ENCODE results near the gene KCNIP1.

The KCNIP1 gene

DNA sequence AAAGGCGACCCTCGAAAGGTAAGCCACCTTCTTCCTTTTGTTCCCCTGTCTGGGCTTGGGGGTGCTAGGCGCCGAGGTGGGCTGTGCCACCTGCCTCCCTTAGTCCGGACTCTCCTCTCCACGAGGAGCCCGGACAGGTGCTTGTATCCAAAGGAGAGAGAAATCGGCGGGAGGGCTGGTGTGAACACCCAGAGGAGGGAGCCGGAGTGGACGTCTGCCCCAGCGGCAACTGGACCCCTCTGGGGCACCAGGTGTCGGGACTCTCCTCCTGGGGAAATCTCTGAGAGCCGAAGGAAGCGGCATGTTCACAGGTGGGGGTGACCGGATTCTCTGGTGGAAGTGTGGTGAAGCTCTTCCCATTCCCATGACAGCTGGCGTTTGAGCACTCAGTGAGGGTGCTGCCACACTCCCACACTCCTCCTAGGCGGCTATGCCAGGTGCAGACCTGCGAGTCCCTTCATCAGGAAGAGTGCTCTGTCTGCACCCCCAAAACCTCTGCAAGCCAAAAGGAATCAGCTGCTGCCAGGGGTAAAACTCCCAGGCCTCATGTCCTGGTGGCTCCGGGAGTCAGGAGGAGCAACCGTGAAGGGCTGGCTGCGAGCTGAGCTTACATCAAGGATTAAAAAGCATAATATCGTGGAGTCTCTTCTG lies 921 bp downstream of the KCNIP1 start:
- H4K20me1 ChIP-seq, result no peaks in the 10 kb centered on the region
- no peaks in the 10 kb centered on the region for H3K9me3 ChIP-seq
- TF ChIP-seq Cebpa-rat (IDR thresholded peaks at IDR 0.05), result no peak
- peaks cover 13% of the 10 kb centered on the region for H3K4me1 ChIP-seq
- H3K27ac ChIP-seq, result no peak overlapping the region
- no peaks in the 10 kb centered on the region for H3K36me3 ChIP-seq
- no peak overlapping the region for H3K4me3 ChIP-seq
- 0 out of 2 replicates have a peak, but pooled peaks cover 6% of the 10 kb centered on the region for H3K27me3 ChIP-seq
- H3K4me2 ChIP-seq, result no peak overlapping the region
- no peak overlapping the region for H3K9ac ChIP-seq

DNA sequence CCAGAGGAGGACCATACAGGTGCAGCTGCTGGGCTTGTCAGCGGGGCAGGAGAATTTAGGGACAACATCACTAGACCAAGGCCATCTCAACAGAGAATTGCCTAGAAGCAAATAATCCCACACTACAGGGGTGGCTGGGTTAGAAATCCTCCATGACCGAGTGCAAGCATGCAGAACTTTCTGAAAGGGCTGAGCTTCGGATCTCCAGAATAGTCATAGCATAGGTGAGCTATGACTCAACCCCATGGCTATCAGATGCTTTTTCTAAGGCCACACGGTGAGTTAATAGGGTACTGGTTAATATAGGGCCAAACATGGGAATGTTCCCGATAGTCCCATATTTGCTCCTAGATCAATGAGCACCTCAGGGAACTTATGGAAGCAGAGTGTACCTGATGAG lies 4.2 kb downstream of the KCNIP1 start:
- Histone ChIP-seq H3K9ac (no peak overlapping the region), H4K20me1 (no peaks in the 10 kb centered on the region), H3K4me3 (no peak overlapping the region), H3K9me3 (no peaks in the 10 kb centered on the region), H3K4me2 (no peak overlapping the region), H3K4me1 (no peaks in the 10 kb centered on the region), H3K27ac (no peak overlapping the region), H3K27me3 (0 out of 2 replicates have a peak, but pooled peaks cover 6% of the 10 kb centered on the region), H3K36me3 (no peaks in the 10 kb centered on the region)
- no peak for TF ChIP-seq Cebpa-rat (IDR thresholded peaks at IDR 0.05)

DNA sequence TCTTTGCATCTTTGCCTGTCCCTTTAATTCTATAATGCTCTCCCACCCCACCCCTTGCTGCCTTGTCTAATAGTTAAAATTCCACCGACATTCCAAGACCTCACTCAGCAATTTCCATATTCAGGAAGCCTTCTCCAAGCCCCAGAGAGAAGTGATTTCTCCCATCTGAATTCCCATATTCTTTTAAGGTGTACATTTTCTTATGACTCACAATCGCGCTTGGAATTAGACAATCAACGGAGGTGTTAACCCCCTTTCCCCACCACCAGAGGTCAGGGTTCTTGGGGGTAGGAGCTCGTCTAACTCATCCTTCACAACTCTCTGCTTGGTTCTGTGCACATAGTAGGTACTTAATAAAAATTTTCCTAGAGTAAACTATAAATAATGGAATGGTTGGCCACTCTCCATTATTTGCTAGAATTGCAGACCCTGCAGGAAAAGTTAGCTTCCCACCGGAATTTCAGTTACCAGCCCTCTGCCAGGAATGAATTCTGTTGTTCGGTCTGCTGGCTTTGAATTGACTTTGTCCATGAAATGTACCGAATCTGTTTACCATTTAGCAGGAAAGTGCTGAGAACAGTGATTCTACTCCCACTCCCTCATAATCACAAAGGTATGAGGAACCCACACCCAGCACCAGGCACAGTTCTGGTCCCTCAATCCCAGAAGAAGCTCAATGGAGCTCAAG lies 5.0 kb downstream of the KCNIP1 start:
- Histone ChIP-seq H3K4me1 (no peaks in the 10 kb centered on the region), H3K27ac (no peak overlapping the region), H3K9me3 (no peaks in the 10 kb centered on the region), H3K36me3 (no peaks in the 10 kb centered on the region), H3K4me3 (no peak overlapping the region), H3K4me2 (no peak overlapping the region), H4K20me1 (no peaks in the 10 kb centered on the region), H3K9ac (no peak overlapping the region), H3K27me3 (0 out of 2 replicates have a peak, but pooled peaks cover 6% of the 10 kb centered on the region)
- no peak for TF ChIP-seq Cebpa-rat (IDR thresholded peaks at IDR 0.05)

- Histone ChIP-seq H3K27me3 (0 out of 2 replicates have a peak, but pooled peaks cover 3% of the 10 kb centered on the region), H3K9ac (no peak overlapping the region), H3K4me1 (no peaks in the 10 kb centered on the region), H4K20me1 (no peaks in the 10 kb centered on the region), H3K4me2 (no peak overlapping the region), H3K4me3 (no peak overlapping the region), H3K27ac (no peak overlapping the region), H3K36me3 (no peaks in the 10 kb centered on the region), H3K9me3 (no peaks in the 10 kb centered on the region)
- TF ChIP-seq Cebpa-rat (IDR thresholded peaks at IDR 0.05), result no peak
Measured at GRCh38 chr5:170509348-170509660, 5.5 kb downstream of the KCNIP1 start.

- no peak overlapping the region for H3K9ac ChIP-seq
- no peak overlapping the region for H3K4me2 ChIP-seq
- no peak for TF ChIP-seq Cebpa-rat (IDR thresholded peaks at IDR 0.05)
- H3K27ac ChIP-seq, result no peak overlapping the region
- no peaks in the 10 kb centered on the region for H3K4me1 ChIP-seq
- H3K9me3 ChIP-seq, result no peaks in the 10 kb centered on the region
- H3K27me3 ChIP-seq, result no peaks in the 10 kb centered on the region
- no peaks in the 10 kb centered on the region for H4K20me1 ChIP-seq
- no peaks in the 10 kb centered on the region for H3K36me3 ChIP-seq
- H3K4me3 ChIP-seq, result no peak overlapping the region
Measured at GRCh38 chr5:170510126-170510525, 6.3 kb downstream of the KCNIP1 start.

- H3K9me3 ChIP-seq, result no peaks in the 10 kb centered on the region
- no peaks in the 10 kb centered on the region for H4K20me1 ChIP-seq
Measured at GRCh38 chr5:170510559-170510958, 6.7 kb downstream of the KCNIP1 start.

DNA sequence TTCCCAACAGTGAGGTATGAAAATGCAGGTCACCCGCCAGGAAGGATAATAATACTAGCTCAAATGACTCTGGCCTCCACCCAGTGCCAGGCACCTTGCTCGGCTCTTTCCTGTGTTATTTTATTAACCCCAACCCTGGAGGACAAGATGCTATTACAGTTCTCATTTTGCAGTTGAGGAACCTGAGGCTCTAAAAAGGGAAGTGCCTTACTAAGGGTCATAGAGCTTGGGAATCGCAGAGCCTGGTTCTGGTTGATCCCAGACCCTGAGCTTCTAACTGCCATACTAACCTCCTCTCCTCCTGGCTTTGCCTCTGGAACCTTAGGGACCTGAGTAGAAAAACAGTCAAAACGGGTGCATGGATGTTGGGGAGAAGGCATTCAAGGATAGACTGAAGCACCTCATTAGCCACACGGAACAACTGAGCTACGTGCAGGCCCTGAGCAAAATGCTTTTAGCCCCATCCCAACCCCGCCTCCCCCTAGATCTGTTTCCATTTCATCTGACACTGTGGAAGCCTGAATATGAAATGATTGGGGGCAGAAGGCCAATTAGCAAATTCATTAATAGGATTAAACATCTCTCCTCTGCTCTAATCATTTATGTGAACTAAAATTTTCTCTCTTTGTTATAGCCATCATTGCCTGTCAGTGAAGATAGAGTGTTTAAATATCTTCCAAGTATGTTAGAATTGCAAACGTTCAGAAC lies 7.9 kb downstream of the KCNIP1 start:
- no peak for TF ChIP-seq Cebpa-rat (IDR thresholded peaks at IDR 0.05)
- Histone ChIP-seq H3K9me3 (no peaks in the 10 kb centered on the region), H3K9ac (no peak overlapping the region), H3K4me1 (no peaks in the 10 kb centered on the region), H4K20me1 (no peaks in the 10 kb centered on the region), H3K4me2 (no peak overlapping the region), H3K27ac (no peak overlapping the region), H3K36me3 (no peaks in the 10 kb centered on the region), H3K27me3 (no peaks in the 10 kb centered on the region), H3K4me3 (no peak overlapping the region)

More at GRCh38 chr5:170510559-170510958, 6.7 kb downstream of the KCNIP1 start:
- Histone ChIP-seq H3K27me3 (no peaks in the 10 kb centered on the region), H3K27ac (no peak overlapping the region), H3K9ac (no peak overlapping the region), H3K36me3 (no peaks in the 10 kb centered on the region), H3K4me3 (no peak overlapping the region), H3K4me1 (no peaks in the 10 kb centered on the region), H3K4me2 (no peak overlapping the region)
- TF ChIP-seq Cebpa-rat (IDR thresholded peaks at IDR 0.05), result no peak

GRCh38 chr5:170513856-170514525 lies 10.2 kb downstream of the KCNIP1 start:
- H3K27ac ChIP-seq, result no peak overlapping the region
- H3K9ac ChIP-seq, result no peak overlapping the region
- no peak for TF ChIP-seq Cebpa-rat (IDR thresholded peaks at IDR 0.05)
- H3K27me3 ChIP-seq, result no peaks in the 10 kb centered on the region
- H3K4me1 ChIP-seq, result no peaks in the 10 kb centered on the region
- no peaks in the 10 kb centered on the region for H4K20me1 ChIP-seq
- H3K36me3 ChIP-seq, result no peaks in the 10 kb centered on the region
- no peak overlapping the region for H3K4me3 ChIP-seq
- H3K4me2 ChIP-seq, result no peak overlapping the region
- no peaks in the 10 kb centered on the region for H3K9me3 ChIP-seq

DNA sequence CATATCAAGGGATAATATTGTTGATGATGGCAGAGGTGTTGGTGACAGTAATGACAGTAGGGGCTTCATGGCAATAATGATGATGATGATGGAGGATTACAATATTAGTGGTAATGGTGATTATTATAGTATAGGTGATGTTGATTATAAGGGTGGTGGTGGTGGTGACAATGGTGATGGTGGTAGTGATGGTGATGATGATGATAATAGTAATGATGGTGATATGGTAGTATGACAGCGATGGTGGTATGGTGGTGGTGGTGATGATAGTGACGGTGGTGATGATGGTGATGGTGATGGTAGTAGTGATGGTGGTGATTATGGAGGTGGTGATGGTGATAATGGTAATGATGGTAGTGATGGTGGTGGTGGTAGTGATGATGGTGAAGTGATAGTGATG lies 13.6 kb downstream of the KCNIP1 start:
- TF ChIP-seq Cebpa-rat (IDR thresholded peaks at IDR 0.05), result no peak
- Histone ChIP-seq H3K27me3 (no peaks in the 10 kb centered on the region), H4K20me1 (no peaks in the 10 kb centered on the region), H3K27ac (no peak overlapping the region), H3K4me2 (no peak overlapping the region), H3K36me3 (no peaks in the 10 kb centered on the region), H3K9ac (no peak overlapping the region), H3K4me3 (no peak overlapping the region), H3K4me1 (no peaks in the 10 kb centered on the region), H3K9me3 (no peaks in the 10 kb centered on the region)

DNA sequence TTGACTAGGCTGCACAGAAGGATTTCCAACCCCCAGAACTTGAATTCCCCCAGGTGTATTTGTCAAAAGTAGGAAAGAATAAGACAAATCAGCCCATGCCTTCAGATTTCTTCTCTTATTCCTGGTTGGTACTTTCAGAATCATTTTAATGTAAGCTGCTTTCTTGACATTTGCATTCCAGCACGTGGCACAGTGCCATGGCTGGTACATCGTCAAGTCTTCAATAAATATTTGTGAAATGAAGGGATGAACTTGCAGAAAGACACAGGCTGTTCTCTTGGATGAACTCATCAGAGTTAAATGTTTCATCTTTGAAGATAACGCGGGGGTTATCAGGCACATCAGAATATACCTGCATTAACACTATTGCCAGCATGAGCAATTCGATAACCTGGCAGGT lies 14.5 kb downstream of the KCNIP1 start:
- Histone ChIP-seq H3K9me3 (no peaks in the 10 kb centered on the region), H3K4me2 (no peak overlapping the region), H4K20me1 (no peaks in the 10 kb centered on the region), H3K4me1 (no peaks in the 10 kb centered on the region), H3K27ac (no peak overlapping the region), H3K27me3 (no peaks in the 10 kb centered on the region), H3K9ac (no peak overlapping the region), H3K4me3 (no peak overlapping the region), H3K36me3 (no peaks in the 10 kb centered on the region)
- TF ChIP-seq Cebpa-rat (IDR thresholded peaks at IDR 0.05), result no peak
